HEK293T (cell line): ENCODE results near the gene EML5.

Experiments
- ELF4 ChIP-seq: fragments of 450-650 bp; IDR thresholded peaks from 2 replicates; pipeline ENCODE4 v1.6.1; 2017; ENCODE audit warnings: antibody characterized with exemption
- FOXA1 ChIP-seq: fragments of 450-650 bp; IDR thresholded peaks from 2 replicates; pipeline ENCODE4 v1.6.1; 2016; ENCODE audit warnings: mild to moderate bottlenecking
- NFRKB ChIP-seq: fragments of 450-650 bp; IDR thresholded peaks from 2 replicates; pipeline ENCODE4 v1.6.1; 2016; ENCODE audit warnings: mild to moderate bottlenecking, moderate library complexity
- SP1 ChIP-seq: fragments of 450-650 bp; IDR thresholded peaks from 2 replicates; pipeline ENCODE4 v1.6.1; 2017

DNA sequence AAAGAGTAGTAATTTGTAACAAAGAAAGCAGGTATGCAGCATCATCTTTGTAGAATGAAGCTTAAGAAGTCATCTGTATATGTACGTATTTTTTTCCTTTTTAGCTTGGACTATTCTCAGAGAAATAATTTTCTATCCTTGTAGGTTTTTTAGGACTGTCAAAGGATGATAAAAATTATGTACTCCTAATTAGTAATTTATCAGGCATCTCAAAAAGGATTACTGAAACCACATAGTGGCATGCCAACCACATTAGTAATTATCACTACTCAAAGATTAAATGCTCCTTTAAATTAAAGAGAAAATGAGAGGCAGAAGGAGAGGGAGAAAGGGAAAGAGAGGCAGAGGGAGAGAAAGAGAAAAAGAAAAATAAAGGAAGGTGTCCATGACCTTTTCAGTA, 49.0 kb upstream of the EML5 start:
- TF ChIP-seq NFRKB, result no peak
- no peak for TF ChIP-seq ELF4
- TF ChIP-seq FOXA1, result no peak
- no peak for TF ChIP-seq SP1
